Trophoblast cell (in vitro differentiated cells and primary cell): Measurements from ENCODE around the gene AIPL1.
A peak's percentile ranks its signal among the peaks of the same experiment; 100 is the strongest.

Source experiments
- DNase-seq, 2 donors: peaks; one replicate each; pipeline ENCODE4 v3.0.0-alpha.2; 2016
- H2AFZ ChIP-seq: 2 replicates; pipeline ENCODE4 v1.6.1; 2013; ENCODE audit warnings: low read length, moderate library complexity, mild to moderate bottlenecking; ENCODE audit not compliant: insufficient read depth, poor library complexity
- H2AK5ac ChIP-seq: 2 replicates; pipeline ENCODE4 v1.6.1; 2013; ENCODE audit warnings: mild to moderate bottlenecking, low read length
- H2BK120ac ChIP-seq: 2 replicates; pipeline ENCODE4 v1.6.1; 2013; ENCODE audit warnings: low read length, mild to moderate bottlenecking, moderate library complexity; ENCODE audit not compliant: insufficient read depth, poor library complexity
- H2BK12ac ChIP-seq: 2 replicates; pipeline ENCODE4 v1.6.1; 2013; ENCODE audit warnings: mild to moderate bottlenecking, low read length, moderate library complexity
- H2BK5ac ChIP-seq: 2 replicates; pipeline ENCODE4 v1.6.1; 2013; ENCODE audit warnings: low read length, low read depth, moderate library complexity, mild to moderate bottlenecking; ENCODE audit not compliant: poor library complexity
- H3K14ac ChIP-seq: 2 replicates; pipeline ENCODE4 v1.6.1; 2013; ENCODE audit warnings: mild to moderate bottlenecking, low read length
- H3K18ac ChIP-seq: 2 replicates; pipeline ENCODE4 v1.6.1; 2013; ENCODE audit warnings: mild to moderate bottlenecking, low read length
- H3K23ac ChIP-seq: 2 replicates; pipeline ENCODE4 v1.6.1; 2013; ENCODE audit warnings: low read length
- H3K27ac ChIP-seq: 2 replicates; pipeline ENCODE4 v1.5.1; 2013; ENCODE audit warnings: low read depth, mild to moderate bottlenecking, inconsistent platforms, low read length, moderate library complexity
- H3K27me3 ChIP-seq: 2 replicates; pipeline ENCODE4 v1.6.1; 2013; ENCODE audit warnings: inconsistent platforms, mild to moderate bottlenecking, low read length, moderate library complexity; ENCODE audit not compliant: insufficient read depth
- H3K36me3 ChIP-seq, 2 experiments: 1 replicate in 1 of 2; 2 replicates in 1 of 2; pipeline ENCODE4 v1.6.1; 2013; ENCODE audit warnings: low read length in 2 of 2, mild to moderate bottlenecking in 2 of 2, moderate library complexity in 1 of 2; ENCODE audit not compliant: insufficient read depth in 2 of 2, control insufficient read depth in 1 of 2
- H3K4ac ChIP-seq: 2 replicates; pipeline ENCODE4 v1.6.1; 2013; ENCODE audit warnings: low read depth, mild to moderate bottlenecking, low read length, moderate library complexity
- H3K4me1 ChIP-seq, 2 experiments: 1 replicate in 1 of 2; 2 replicates in 1 of 2; pipeline ENCODE4 v1.6.1; 2013; ENCODE audit warnings: low read length in 2 of 2, mild to moderate bottlenecking in 2 of 2, moderate library complexity in 1 of 2; ENCODE audit not compliant: insufficient read depth in 2 of 2, control insufficient read depth in 1 of 2
- H3K4me2 ChIP-seq: 2 replicates; pipeline ENCODE4 v1.6.1; 2013; ENCODE audit warnings: inconsistent platforms, mild to moderate bottlenecking, low read length, moderate library complexity
- H3K4me3 ChIP-seq: 2 replicates; pipeline ENCODE4 v1.5.1; 2013; ENCODE audit warnings: mild to moderate bottlenecking, low read depth, low read length, inconsistent platforms
- H3K79me1 ChIP-seq: one replicate; pipeline ENCODE4 v1.6.1; 2013; ENCODE audit warnings: low read length
- H3K79me2 ChIP-seq: 2 replicates; pipeline ENCODE4 v1.6.1; 2013; ENCODE audit warnings: low read length, mild to moderate bottlenecking; ENCODE audit not compliant: control insufficient read depth, insufficient read depth, poor library complexity
- H3K9ac ChIP-seq: 2 replicates; pipeline ENCODE4 v1.6.1; 2013; ENCODE audit warnings: mild to moderate bottlenecking, low read length
- H3K9me3 ChIP-seq: 2 replicates; pipeline ENCODE4 v1.6.1; 2013; ENCODE audit warnings: low read depth, mild to moderate bottlenecking, control low read depth, inconsistent platforms, low read length; ENCODE audit not compliant: insufficient read depth
- H4K12ac ChIP-seq: 2 replicates; pipeline ENCODE4 v1.6.1; 2013; ENCODE audit warnings: low read depth, mild to moderate bottlenecking, low read length, moderate library complexity
- H4K8ac ChIP-seq: 2 replicates; pipeline ENCODE4 v1.6.1; 2013; ENCODE audit warnings: low read depth, mild to moderate bottlenecking, low read length, moderate library complexity
- H4K91ac ChIP-seq: one replicate; pipeline ENCODE4 v1.6.1; 2013; ENCODE audit warnings: low read depth, mild to moderate bottlenecking, low read length, moderate library complexity
- WGBS: extraction: QIAGEN DNeasy Blood & Tissue Kit; methylation state at CpG from one replicate; pipeline ENCODE4 v1.1.7; 2013; ENCODE audit warnings: missing lambda C conversion rate; ENCODE audit not compliant: insufficient read length, insufficient coverage; ENCODE audit errors: extremely low coverage; 5-methylcytosine and 5-hydroxymethylcytosine counted together

The AIPL1 gene

GRCh38 chr17:6437956-6438355 is 3.0 kb upstream of the AIPL1 start:
- H3K9me3 ChIP-seq = no peaks in the 10 kb centered on the region
- no peak for DNase-seq
- no peak overlapping the region for H4K91ac ChIP-seq
- no peaks in the 10 kb centered on the region for H3K27me3 ChIP-seq
- no peak overlapping the region for H3K4me2 ChIP-seq
- H2AK5ac ChIP-seq = no peak overlapping the region
- H3K14ac ChIP-seq = no peak overlapping the region
- H3K9ac ChIP-seq = no peak overlapping the region
- H2BK12ac ChIP-seq = no peak overlapping the region
- no CpG with 5 or more reads among the region's 3 CpGs for WGBS
- no peaks in the 10 kb centered on the region for H3K4me1 ChIP-seq
- no peak overlapping the region for H3K27ac ChIP-seq
- H3K23ac ChIP-seq = no peak overlapping the region
- no peak overlapping the region for H4K8ac ChIP-seq
- no peaks in the 10 kb centered on the region for H3K79me2 ChIP-seq
- no peak overlapping the region for H2BK120ac ChIP-seq
- H3K79me1 ChIP-seq = no peaks in the 10 kb centered on the region
- H3K4ac ChIP-seq = no peak overlapping the region
- no peak overlapping the region for H4K12ac ChIP-seq
- H2AFZ ChIP-seq = no peak overlapping the region
- H3K4me3 ChIP-seq = no peak overlapping the region
- no peak overlapping the region for H2BK5ac ChIP-seq
- no peak overlapping the region for H3K18ac ChIP-seq
- no peaks in the 10 kb centered on the region for H3K36me3 ChIP-seq

GRCh38 chr17:6437466-6437865 is 2.5 kb upstream of the AIPL1 start:
- no peaks in the 10 kb centered on the region for H3K79me2 ChIP-seq
- no peaks in the 10 kb centered on the region for H3K36me3 ChIP-seq
- no peak overlapping the region for H3K27ac ChIP-seq
- H2AK5ac ChIP-seq = no peak overlapping the region
- DNase-seq = no peak
- H3K23ac ChIP-seq = no peak overlapping the region
- H2BK12ac ChIP-seq = no peak overlapping the region
- no peak overlapping the region for H4K8ac ChIP-seq
- H2BK5ac ChIP-seq = no peak overlapping the region
- no peak overlapping the region for H3K18ac ChIP-seq
- H3K27me3 ChIP-seq = no peaks in the 10 kb centered on the region
- no peak overlapping the region for H4K12ac ChIP-seq
- H2BK120ac ChIP-seq = no peak overlapping the region
- H3K4me2 ChIP-seq = no peak overlapping the region
- H3K4me3 ChIP-seq = no peak overlapping the region
- no peaks in the 10 kb centered on the region for H3K9me3 ChIP-seq
- H4K91ac ChIP-seq = no peak overlapping the region
- no peaks in the 10 kb centered on the region for H3K4me1 ChIP-seq
- no peaks in the 10 kb centered on the region for H3K79me1 ChIP-seq
- H3K9ac ChIP-seq = no peak overlapping the region
- no peak overlapping the region for H2AFZ ChIP-seq
- H3K4ac ChIP-seq = no peak overlapping the region
- no peak overlapping the region for H3K14ac ChIP-seq
- no CpG with 5 or more reads among the region's 4 CpGs for WGBS

- no peaks in the 10 kb centered on the region for H3K9me3 ChIP-seq
- H3K27me3 ChIP-seq = no peaks in the 10 kb centered on the region
- no peak overlapping the region for H4K12ac ChIP-seq
- H2AK5ac ChIP-seq = no peak overlapping the region
- no peak overlapping the region for H3K4ac ChIP-seq
- WGBS = no CpG with 5 or more reads among the region's 9 CpGs
- H3K36me3 ChIP-seq = no peaks in the 10 kb centered on the region
- no peak overlapping the region for H3K27ac ChIP-seq
- no peaks in the 10 kb centered on the region for H3K4me1 ChIP-seq
- H3K4me3 ChIP-seq = no peak overlapping the region
- no peak overlapping the region for H3K14ac ChIP-seq
- H3K79me2 ChIP-seq = no peaks in the 10 kb centered on the region
- H4K8ac ChIP-seq = no peak overlapping the region
- H2AFZ ChIP-seq = no peak overlapping the region
- H2BK120ac ChIP-seq = no peak overlapping the region
- H3K23ac ChIP-seq = no peak overlapping the region
- no peak overlapping the region for H2BK12ac ChIP-seq
- H4K91ac ChIP-seq = no peak overlapping the region
- no peak overlapping the region for H3K18ac ChIP-seq
- peak; percentile 50 to 70 for DNase-seq
- no peak overlapping the region for H2BK5ac ChIP-seq
- H3K9ac ChIP-seq = no peak overlapping the region
- H3K79me1 ChIP-seq = no peaks in the 10 kb centered on the region
- H3K4me2 ChIP-seq = no peak overlapping the region
Measured at GRCh38 chr17:6435968-6436367, 1.0 kb upstream of the AIPL1 start.

GRCh38 chr17:6430769-6431168 is 4.2 kb downstream of the AIPL1 start:
- no peaks in the 10 kb centered on the region for H3K9me3 ChIP-seq
- H4K8ac ChIP-seq = no peak overlapping the region
- no peak overlapping the region for H3K23ac ChIP-seq
- no peak overlapping the region for H2AK5ac ChIP-seq
- H4K12ac ChIP-seq = no peak overlapping the region
- no peak overlapping the region for H3K18ac ChIP-seq
- no peaks in the 10 kb centered on the region for H3K27me3 ChIP-seq
- no peak overlapping the region for H2BK12ac ChIP-seq
- H2BK5ac ChIP-seq = no peak overlapping the region
- H3K4ac ChIP-seq = no peak overlapping the region
- no peak overlapping the region for H3K14ac ChIP-seq
- H3K4me3 ChIP-seq = no peak overlapping the region
- H3K27ac ChIP-seq = no peak overlapping the region
- no peaks in the 10 kb centered on the region for H3K79me2 ChIP-seq
- no peak overlapping the region for H4K91ac ChIP-seq
- no peaks in the 10 kb centered on the region for H3K4me1 ChIP-seq
- H2BK120ac ChIP-seq = no peak overlapping the region
- no peak overlapping the region for H3K4me2 ChIP-seq
- H3K9ac ChIP-seq = no peak overlapping the region
- DNase-seq = no peak
- no peaks in the 10 kb centered on the region for H3K36me3 ChIP-seq
- no peak overlapping the region for H2AFZ ChIP-seq
- H3K79me1 ChIP-seq = no peaks in the 10 kb centered on the region
